NCI-H82 treated with DMSO at 0.1 percent for 48 hours (cell line): Measurements from ENCODE around the gene HOXA4.

Experiments
- DNase-seq: peaks from one replicate; lab custom pipeline; 2025; ENCODE audit not compliant: unreplicated experiment; lab: John Stamatoyannopoulos, UW

Gene HOXA4

DNA sequence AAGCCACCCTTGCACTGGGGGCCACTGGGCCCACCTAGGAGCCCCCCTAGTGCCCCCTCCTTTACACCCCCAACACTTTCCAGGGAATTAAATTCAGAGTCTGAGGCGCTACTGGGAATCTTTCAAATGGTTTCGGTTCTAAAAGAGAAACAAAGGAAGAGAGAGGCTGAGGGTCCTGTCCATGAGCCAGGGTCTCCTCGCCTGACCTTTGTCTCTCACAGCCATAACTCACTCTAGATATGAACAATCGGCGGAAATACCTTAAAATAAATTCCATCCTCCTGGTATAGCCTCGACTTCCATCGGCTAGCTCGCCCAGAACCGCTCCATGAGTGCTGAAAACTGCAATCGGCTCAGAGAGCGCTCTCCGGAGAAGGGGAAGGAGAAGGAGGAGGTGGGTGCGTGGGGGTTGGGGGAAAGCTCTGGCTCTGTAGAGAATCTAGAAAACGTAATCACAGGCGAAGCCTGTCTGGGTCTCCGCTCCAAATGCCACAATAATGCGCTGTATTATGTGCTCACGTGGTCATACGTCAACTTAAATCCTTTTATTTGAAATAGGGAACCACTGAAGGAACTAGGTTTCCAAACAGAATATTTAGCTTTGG lies 12.6 kb downstream of the HOXA4 start:
- no peak for DNase-seq

DNA sequence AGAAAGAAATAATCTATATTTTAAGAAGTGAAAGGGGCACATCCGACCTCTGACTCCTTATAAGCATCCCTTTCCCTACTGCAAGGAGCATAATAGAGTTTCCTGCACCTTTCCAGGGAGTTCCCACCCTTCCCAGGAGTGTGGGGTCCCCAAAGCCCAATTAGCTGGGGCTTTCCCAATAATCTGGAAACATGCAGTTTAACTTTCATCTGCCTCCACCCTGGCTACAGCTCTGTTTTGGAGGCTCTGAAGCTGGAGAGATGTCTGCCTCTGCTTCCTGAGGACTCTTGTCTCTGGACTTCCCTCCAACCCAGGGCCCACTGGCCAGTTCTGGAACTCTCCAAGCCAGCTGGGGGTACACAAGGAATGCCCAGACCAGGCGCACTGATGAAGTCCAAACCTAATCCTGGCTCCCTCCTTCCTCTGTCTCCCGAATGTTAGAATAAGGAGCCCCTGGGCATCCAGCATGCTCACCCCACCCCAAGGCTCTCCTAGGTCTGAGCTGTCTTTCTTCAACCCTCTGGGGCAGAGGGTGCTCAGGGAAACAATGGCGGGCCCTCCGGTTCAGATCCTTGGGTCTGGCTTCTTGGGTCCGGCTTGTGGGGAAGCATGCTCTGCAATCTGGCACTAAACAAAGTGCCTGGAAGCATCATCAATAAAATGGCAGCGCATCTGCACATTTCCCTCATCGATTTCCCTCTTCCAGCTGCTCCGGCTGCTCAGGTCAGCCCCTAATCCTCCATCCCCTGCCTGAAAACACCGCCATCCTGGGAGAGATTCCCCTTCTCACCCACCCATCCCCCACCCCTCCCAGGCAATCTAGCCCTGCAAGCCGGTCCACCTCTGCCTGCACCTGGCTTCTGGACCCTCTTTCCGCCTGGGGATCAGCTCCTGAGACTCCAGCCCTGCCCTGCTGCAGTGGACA lies 13.3 kb downstream of the HOXA4 start:
- DNase-seq: no peak

DNA sequence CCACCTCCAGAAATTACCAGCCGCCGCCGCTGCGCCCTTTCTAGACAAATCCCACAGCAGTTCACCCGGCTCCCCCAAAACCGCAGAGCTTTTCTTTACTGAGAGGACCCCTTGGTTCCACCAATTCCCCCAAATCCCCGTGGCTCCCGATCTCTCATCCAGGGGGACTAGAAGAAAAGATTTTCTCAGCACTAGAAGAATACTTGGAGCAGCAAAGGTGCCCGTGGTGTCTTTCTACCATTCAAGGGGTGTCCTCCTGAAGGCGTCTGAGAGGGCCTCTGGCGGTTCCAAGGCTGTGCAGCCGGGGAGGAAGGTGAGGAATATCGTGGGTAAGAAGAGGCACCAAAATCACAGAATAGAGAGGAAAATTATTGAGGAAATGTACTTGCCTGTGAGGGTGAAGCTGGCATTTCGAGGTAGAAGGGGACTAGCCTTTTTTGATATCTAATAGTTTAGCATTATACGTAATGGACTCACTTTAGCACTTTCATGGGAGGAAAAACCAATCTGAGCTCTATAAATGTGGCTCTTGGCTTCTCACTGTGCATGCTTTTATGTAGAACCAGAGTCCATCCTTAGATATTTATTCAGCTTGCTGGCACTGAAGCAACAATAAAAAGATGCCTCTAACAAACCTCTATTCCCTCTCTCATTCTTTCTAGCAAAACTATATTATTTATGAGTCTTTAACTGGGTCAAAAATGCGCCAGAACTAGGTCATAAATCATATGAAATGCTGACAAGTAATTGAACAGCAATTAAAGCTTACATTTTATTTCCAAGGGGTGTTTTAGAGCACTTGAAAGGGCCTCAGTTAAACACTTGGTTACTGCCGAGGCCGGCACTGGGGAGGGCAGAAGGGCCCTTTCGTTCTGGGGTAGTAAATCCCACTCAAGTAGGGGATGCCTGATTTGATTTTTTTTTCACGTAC lies 14.3 kb downstream of the HOXA4 start:
- no peak for DNase-seq

DNA sequence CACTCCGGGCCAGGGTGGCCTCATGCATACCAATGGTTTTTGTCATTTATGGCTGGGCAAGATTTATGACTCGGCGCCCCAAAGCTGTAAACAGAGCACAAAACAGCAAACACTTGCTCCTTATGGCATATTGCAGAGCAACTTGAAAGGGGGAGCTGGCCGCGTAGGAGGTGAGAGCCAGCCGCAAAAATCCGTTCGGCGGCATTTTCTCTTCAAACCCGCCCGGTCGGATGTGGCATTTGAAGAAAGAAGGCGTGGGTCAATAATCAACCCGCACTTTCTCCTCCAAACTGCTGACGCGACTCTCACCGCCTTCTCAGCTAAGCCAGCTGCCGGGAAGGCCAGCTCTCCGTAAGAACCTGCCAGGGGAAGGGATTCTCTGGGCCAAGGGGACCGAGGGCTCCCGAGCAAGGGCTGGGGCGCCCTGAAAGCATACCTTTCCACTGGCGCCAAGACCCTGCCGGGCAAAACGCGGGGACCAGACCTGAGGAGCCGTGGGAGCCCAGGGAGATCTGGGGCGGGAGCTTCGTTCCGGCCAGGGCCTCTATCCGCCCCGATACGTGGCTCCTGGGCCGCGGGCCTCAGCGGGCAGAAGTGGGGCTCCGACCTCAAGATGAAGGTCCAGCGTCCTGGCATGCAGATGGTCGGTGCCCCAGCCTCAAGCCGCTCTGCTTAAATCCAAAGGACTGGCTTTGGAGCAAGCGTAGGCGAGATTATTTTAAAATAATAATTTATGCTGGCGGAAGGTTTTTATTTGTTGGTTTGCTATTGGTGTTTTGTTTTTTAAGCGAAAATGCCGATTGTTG lies 15.1 kb downstream of the HOXA4 start:
- no peak for DNase-seq

- no peak for DNase-seq
These were observed 15.7 kb downstream of the HOXA4 start for GRCh38 chr7:27114881-27115220.

DNA sequence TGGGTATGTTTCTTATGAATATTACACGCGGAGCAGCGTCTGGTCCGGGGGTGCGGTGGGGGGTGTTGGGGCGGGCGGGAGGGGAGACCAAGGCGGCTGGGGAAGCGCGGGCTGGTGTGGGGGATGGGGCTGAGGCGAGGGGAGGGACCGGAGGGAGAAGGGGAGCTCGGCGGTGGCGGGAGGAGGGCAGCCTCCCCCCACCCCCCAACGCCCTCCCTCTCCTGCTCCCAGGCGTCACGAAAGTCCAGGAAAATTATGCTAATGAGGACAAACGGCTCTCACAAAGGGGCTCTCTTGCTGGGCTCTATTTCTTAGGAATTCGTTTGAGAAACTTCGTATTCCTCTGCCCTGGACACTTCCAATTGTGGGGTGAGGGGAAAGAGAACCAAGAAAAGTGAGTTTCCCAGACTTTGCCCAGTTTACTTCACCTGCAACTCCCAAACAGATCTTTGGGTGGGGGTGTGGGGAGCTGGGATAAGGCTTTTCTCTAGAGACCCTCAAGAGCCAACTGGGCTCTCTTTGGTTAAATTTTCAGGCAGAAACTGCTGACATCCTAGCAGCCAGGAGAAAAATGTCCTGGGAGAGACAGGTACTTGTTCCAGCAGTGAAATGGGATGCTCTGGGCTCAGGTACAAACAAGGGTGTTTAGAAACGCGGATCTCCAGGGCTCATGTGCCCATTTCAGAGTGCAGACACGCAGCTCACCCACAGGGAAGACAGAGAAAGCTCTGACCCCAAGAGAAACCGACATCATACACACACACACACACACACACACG lies 16.4 kb downstream of the HOXA4 start:
- DNase-seq: no peak

DNA sequence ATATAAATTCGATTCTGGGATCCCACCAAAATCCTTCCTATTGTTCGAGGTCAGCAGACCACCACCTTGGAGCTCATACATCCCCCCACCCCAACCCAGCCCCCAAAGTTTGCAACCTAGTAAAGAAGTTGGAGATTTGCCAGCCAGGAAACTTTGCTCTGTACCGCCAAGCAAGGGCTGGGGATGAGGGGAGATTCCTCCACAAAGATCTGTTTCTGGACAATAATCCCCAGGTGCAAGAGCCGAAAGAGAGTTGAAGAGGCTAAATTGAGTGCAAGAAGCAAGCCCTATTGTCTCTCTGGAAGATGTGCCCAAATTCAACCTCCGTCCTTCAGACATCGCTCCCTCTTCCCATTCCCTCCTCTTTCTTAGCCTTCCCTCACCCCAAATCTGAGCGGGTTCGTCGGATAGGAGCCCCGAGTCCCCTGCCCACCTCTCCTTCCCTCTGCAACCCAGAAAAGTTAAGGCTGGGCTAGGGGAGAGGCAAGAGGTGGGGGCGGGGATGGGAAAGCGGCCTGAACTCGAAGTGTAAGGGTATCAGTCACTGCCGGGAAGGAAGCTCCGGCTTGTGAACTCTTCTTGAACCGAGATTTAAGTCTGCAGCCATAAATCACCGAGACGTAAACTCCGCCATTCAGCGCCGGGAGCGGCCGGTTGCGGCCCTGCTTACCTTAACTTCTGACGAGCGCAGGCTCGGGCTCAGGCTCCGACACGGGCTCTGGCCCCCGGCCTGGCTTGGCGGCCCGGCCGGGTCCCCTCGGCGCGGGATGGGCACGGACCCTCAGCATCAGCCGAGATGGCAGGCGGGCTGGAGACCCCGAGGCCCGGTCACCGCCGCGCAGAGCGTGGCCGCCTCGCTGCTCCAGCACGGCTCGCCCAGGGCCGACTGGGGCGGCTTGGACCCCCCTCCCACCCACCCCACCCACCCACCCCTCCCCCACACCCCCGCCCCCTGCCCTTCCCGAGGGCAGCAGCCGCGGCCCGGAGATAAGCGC lies 17.3 kb downstream of the HOXA4 start:
- peak; percentile 60 for DNase-seq

- no peak for DNase-seq
These were observed 18.2 kb downstream of the HOXA4 start for GRCh38 chr7:27112361-27112760.

GRCh38 chr7:27111751-27112277 lies 18.7 kb downstream of the HOXA4 start:
- no peak for DNase-seq

- no peak for DNase-seq
These were observed 19.4 kb downstream of the HOXA4 start for GRCh38 chr7:27111042-27111750.

- peak; percentile 37 for DNase-seq
These were observed 20.1 kb downstream of the HOXA4 start for GRCh38 chr7:27110186-27111031.

DNA sequence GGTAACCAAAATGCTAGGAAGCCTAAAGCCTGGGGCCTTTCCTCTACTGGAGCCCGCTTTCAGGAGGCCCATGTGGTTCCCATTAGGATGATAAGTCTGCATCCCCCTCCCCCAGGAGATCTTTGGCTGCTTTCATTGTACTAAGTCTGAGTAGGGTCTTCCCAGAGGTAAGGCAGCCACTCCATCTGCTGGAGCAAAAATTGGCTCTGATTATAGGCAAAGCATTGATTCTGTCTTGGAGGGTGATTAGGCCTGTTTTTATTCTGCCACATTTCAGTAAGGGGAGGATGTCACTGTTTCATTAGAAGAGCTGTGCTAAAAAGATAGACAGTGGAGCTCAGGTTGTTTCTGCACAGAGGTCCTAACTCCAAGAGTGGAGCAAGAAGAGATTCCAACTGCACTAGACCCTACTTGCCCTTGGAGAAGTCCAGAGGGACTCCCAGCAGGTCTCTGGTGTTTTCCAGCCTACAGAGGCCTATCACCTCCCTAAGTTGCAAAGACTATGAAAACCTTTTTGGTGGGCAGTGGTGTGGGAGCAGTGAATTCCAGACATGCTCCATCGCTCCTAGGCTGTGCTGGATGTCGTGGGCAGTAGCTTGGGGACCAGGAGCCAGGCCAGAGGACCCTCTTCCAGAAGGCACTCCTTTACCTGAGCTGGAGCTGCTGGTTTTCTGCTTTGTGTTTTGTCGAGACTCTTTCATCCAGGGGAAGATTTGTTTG lies 20.9 kb downstream of the HOXA4 start:
- no peak for DNase-seq

DNA sequence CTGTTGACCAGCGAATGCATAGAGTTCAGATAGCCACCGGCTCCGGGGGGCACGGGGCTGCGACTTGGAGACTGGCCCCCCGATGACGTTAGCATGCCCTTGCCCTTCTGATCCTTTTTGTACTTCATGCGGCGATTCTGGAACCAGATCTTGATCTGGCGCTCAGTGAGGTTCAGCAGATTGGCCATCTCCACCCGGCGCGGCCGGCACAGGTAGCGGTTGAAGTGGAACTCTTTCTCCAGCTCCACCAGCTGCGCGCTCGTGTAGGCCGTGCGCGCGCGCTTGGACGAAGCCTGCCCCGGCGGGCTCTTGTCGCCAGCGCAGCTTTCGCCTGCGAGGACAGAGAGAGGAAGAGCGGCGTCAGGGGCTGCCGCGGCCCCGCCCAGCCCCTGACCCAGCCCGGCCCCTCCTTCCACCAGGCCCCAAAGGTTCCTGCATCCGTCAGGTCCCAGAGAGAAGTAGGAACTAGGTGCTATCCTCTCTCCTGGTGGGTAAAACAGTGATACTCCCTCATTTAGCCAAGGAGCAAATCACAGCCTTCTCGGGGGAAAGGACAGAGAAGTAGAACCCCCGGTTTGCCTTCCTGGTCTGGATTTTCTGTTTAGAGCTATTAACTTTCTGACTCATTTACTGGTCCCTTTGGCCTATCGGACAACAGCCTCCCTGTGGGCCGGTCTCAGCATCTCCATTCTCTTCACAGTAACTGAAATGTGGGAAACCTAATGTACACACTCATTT lies 22.0 kb downstream of the HOXA4 start:
- DNase-seq: no peak

DNA sequence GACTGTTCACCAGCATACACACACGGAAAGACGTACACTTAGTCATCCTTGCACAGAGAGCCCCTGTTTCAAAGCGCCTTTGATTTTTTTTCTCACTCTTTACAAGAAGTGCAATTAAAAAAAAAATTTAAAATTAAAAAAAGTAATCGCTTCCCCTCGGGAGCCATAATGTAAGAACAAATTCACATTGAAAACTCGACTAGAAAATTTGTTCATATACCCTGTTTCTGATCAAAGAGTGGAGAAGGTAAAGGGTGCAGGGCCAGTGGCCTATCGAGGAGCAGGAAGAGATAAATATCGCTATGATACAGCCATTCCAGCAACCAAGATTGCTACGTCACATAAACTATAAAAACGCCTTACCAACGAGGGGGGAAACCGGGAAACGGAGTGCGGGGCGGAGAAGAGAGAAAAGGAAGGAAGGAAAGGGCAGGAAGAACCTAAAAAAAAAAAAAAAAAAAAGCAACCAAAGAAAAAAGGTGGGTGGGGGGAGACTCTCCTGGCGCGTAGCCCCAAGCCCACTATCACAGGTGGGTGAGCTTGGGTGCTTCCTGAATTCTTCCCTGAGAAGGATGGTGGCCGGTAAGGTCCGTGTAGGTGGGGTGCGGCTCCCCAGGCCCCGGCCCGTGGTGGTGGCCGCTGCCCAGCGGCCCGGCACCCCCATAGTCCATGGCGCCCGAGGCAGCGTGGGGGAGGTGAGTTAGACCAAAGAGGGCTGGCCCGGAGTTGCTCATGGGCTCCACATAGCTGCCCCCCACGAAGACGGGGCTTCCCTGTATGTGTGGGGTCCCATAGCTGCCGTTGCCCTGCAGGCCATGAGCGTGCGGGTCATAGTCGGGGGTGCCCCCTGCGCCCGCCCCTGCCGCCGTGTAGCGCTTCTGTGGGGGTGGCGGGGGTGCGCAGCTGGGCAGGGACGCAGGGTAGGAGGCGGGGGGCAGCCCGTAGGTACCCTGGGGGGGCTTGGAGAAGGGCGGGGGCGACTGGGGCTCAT lies 22.9 kb downstream of the HOXA4 start:
- DNase-seq: no peak

DNA sequence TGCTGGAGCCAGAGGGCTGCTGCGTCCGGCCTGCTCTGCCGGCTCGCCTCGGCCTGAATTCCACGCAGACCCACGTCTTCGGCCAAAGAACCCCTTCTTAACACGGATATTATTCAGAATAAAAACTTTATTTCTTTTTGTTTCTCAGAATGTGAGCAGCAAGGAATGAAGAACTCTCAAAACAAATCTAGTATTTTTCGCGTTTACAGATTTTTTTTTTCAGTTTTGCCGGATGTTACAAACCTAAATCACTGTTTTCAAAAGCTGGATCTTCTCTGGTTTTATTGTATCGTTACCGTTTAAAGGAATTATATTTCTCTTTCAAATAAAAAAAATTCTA lies 23.7 kb downstream of the HOXA4 start:
- no peak for DNase-seq
